ENCODE measurements around the gene FHIT. TPM values are rescaled to one million over a fixed set of nuclear protein-coding genes. Genes with fewer than 3 reads are reported as not detected.
A peak's percentile ranks its signal among the peaks of the same experiment; 100 is the strongest.

The FHIT gene
- total RNA-seq, 4 donors from 2014 or later = 4.6 to 6.1 (median 5.7) TPM

- no peaks in the 10 kb centered on the region for H3K4me1 ChIP-seq
- no peaks in the 10 kb centered on the region for H3K36me3 ChIP-seq
- TF ChIP-seq EP300 (IDR thresholded peaks at IDR 0.05) (no peak), CTCF (IDR thresholded peaks at IDR 0.05) (no peak), POLR2AphosphoS5 (IDR thresholded peaks at IDR 0.05) (no peak), POLR2A (IDR thresholded peaks at IDR 0.05; ENCODE audit: low read depth) (no peak)
- no peaks in the 10 kb centered on the region for H3K27me3 ChIP-seq
- DNase-seq (ENCODE audit: extremely low spot score) = no peak
- 84% methylated on average over 2 of the region's 2 CpGs for WGBS
- intact Hi-C loops (cut with DNase I) = no loop called here
- H3K9me3 ChIP-seq = no peaks in the 10 kb centered on the region
- H3K4me3 ChIP-seq = no peak overlapping the region
- no peak overlapping the region for H3K27ac ChIP-seq (replicated peaks in 1 of 4)
Observed at GRCh38 chr3:59876533-59877062, 1374.7 kb downstream of the FHIT start.

- intact Hi-C loops (cut with DNase I) = no loop called here
- WGBS = 71% methylated on average over 8 of the region's 8 CpGs
Observed at GRCh38 chr3:59873576-59874230, 1377.5 kb downstream of the FHIT start.

GRCh38 chr3:59872128-59872527 is 1379.1 kb downstream of the FHIT start:
- no peaks in the 10 kb centered on the region for H3K27me3 ChIP-seq
- WGBS = 73% methylated on average over 3 of the region's 3 CpGs
- intact Hi-C loops (cut with DNase I) = no loop called here
- no peak for DNase-seq (ENCODE audit: extremely low spot score)
- no peak overlapping the region for H3K27ac ChIP-seq (replicated peaks in 1 of 4)
- TF ChIP-seq POLR2A (IDR thresholded peaks at IDR 0.05; ENCODE audit: low read depth) = no peak
- TF ChIP-seq EP300 (IDR thresholded peaks at IDR 0.05) = no peak
- TF ChIP-seq CTCF (IDR thresholded peaks at IDR 0.05) = no peak
- no peak for TF ChIP-seq POLR2AphosphoS5 (IDR thresholded peaks at IDR 0.05)
- H3K4me3 ChIP-seq = no peak overlapping the region
- no peaks in the 10 kb centered on the region for H3K4me1 ChIP-seq
- no peaks in the 10 kb centered on the region for H3K36me3 ChIP-seq
- no peaks in the 10 kb centered on the region for H3K9me3 ChIP-seq

More at GRCh38 chr3:59873576-59874230, 1377.5 kb downstream of the FHIT start:
- no peak for TF ChIP-seq EP300 (IDR thresholded peaks at IDR 0.05)
- TF ChIP-seq CTCF (IDR thresholded peaks at IDR 0.05) = no peak
- TF ChIP-seq POLR2AphosphoS5 (IDR thresholded peaks at IDR 0.05) = no peak
- TF ChIP-seq POLR2A (IDR thresholded peaks at IDR 0.05; ENCODE audit: low read depth) = no peak
- Histone ChIP-seq H3K36me3 (no peaks in the 10 kb centered on the region), H3K4me1 (no peaks in the 10 kb centered on the region), H3K4me3 (no peak overlapping the region), H3K27me3 (no peaks in the 10 kb centered on the region), H3K9me3 (no peaks in the 10 kb centered on the region), H3K27ac (replicated peaks in 1 of 4) (peak overlapping the region in 1 of 4 donors; percentile 10)
- no peak for DNase-seq (ENCODE audit: extremely low spot score)

GRCh38 chr3:59867185-59868002 is 1383.9 kb downstream of the FHIT start:
- WGBS = 91% methylated on average over 3 of the region's 3 CpGs
- no peaks in the 10 kb centered on the region for H3K36me3 ChIP-seq
- H3K27me3 ChIP-seq = no peaks in the 10 kb centered on the region
- intact Hi-C loops (cut with DNase I) = no loop called here
- H3K27ac ChIP-seq (replicated peaks in 1 of 4) = no peak overlapping the region
- no peaks in the 10 kb centered on the region for H3K4me1 ChIP-seq
- DNase-seq (ENCODE audit: extremely low spot score) = no peak
- H3K9me3 ChIP-seq = no peaks in the 10 kb centered on the region
- TF ChIP-seq POLR2A (IDR thresholded peaks at IDR 0.05; ENCODE audit: low read depth) (no peak), EP300 (IDR thresholded peaks at IDR 0.05) (no peak), CTCF (IDR thresholded peaks at IDR 0.05) (no peak), POLR2AphosphoS5 (IDR thresholded peaks at IDR 0.05) (no peak)
- no peak overlapping the region for H3K4me3 ChIP-seq

Data from esophagus muscularis mucosa (tissue), 4 donors.